WTC11 (cell line): ENCODE results near the gene LTK.

ENCODE experiments used
- ATF1 ChIP-seq: sonication (generic); formaldehyde crosslinking; IDR thresholded peaks from 2 replicates; pipeline ENCODE4 v1.8.1; 2023; ENCODE audit warnings: mild to moderate bottlenecking, moderate library complexity, missing genetic modification reagents
- CTCF ChIP-seq: fragments of 200-600 bp; IDR thresholded peaks from 2 replicates; pipeline ENCODE4 v1.8.0; 2022; ENCODE audit warnings: antibody characterized with exemption
- FOXK1 ChIP-seq: sonication (generic); formaldehyde crosslinking; IDR thresholded peaks from 2 replicates; pipeline ENCODE4 v1.8.0; 2022; ENCODE audit warnings: mild to moderate bottlenecking, moderate library complexity, missing genetic modification reagents
- FOXP1 ChIP-seq: sonication (generic); formaldehyde crosslinking; IDR thresholded peaks from 2 replicates; pipeline ENCODE4 v1.8.0; 2022; ENCODE audit warnings: missing genetic modification reagents, mild to moderate bottlenecking, moderate library complexity, borderline replicate concordance
- JAZF1 ChIP-seq: fragments of 250-450 bp; sonication (Bioruptor Pico); IDR thresholded peaks from 2 replicates; pipeline ENCODE4 v1.9.0; 2021; ENCODE audit warnings: moderate library complexity, mild to moderate bottlenecking, inconsistent platforms
- MLX ChIP-seq: sonication (generic); formaldehyde crosslinking; IDR thresholded peaks from 2 replicates; pipeline ENCODE4 v1.8.1; 2023; ENCODE audit warnings: mild to moderate bottlenecking, missing genetic modification reagents, moderate library complexity
- NR3C1 ChIP-seq: sonication (generic); formaldehyde crosslinking; conservative IDR thresholded peaks from 2 replicates; pipeline ENCODE4 v1.8.1; 2023; ENCODE audit warnings: low read depth, mild to moderate bottlenecking, missing genetic modification reagents
- ZNF121 ChIP-seq: sonication (generic); formaldehyde crosslinking; IDR thresholded peaks from 2 replicates; pipeline ENCODE4 v1.8.0; 2023; ENCODE audit warnings: missing genetic modification reagents

DNA sequence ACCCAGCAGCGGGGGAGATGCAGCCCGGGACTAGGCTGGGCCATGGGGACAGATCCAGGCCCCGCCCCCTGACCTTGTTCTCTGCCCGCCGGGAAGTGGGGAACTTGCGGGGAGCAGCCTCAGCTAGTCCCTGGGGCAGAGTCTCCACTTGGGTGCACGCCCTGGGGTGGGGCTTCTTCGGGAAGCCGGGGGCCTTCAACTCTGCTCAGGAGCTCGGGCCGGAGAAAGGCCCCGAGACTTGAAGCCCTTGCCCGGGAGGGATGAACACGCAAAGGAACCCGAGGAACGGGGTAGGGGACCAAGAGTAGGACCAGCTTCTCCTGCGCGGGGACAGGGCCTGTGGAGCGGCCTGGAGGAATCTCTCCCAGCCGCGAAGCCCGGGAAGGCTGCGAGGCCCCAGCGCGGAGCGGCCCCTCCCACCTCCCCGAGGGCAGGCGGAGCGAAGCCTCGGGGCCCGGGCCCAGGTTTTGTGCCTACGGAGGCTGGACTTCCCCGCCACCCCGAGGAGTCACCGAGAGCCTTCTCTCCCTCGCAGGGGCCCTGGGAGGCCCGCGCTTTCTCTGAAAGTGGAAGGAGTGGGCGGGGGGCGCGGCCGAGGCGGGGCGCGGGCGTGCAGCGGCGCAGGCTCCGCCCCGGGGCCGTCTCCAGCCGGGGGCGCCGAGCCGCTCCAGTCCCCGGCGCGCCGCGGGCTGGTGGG, 20.3 kb downstream of the LTK start, which contains the start of gene ITPKA:
- TF ChIP-seq JAZF1 (no peak), NR3C1 (no peak), ATF1 (CRISPR knock-in tag) (no peak), FOXK1 (CRISPR knock-in tag) (peak; percentile 41; the same call in 1 of the 2 replicates), FOXP1 (peak; percentile 14; the same call in 1 of the 2 replicates), CTCF (no peak), MLX (CRISPR knock-in tag) (no peak), ZNF121 (CRISPR knock-in tag) (no peak)
